Smooth muscle cell (in vitro differentiated cells): ENCODE measurements around the gene GRIA3. TPM values are rescaled to one million over a fixed set of nuclear protein-coding genes. Genes with fewer than 3 reads are reported as not detected.

ENCODE experiments used
- DNase-seq: peaks from one replicate; lab custom pipeline; 2025; ENCODE audit not compliant: unreplicated experiment; lab: John Stamatoyannopoulos, UW
- H2AFZ ChIP-seq: fragments of 200-600 bp; sonication (generic); 2 replicates; pipeline ENCODE4 v1.6.0; 2016; ENCODE audit warnings: antibody characterized with exemption, low read depth, mild to moderate bottlenecking
- H3F3A ChIP-seq: fragments of 200-600 bp; sonication (generic); 2 replicates; pipeline ENCODE4 v1.6.0; 2017; ENCODE audit warnings: antibody characterized with exemption, low read depth
- H3K27ac ChIP-seq: fragments of 200-600 bp; sonication (generic); 2 replicates; pipeline ENCODE4 v1.5.1; 2016; ENCODE audit warnings: low read depth, mild to moderate bottlenecking
- H3K27me3 ChIP-seq: fragments of 200-600 bp; sonication (generic); 2 replicates; pipeline ENCODE4 v1.6.1; 2016; ENCODE audit warnings: low read depth, mild to moderate bottlenecking
- H3K36me3 ChIP-seq: fragments of 200-600 bp; sonication (generic); 2 replicates; pipeline ENCODE4 v1.5.1; 2016; ENCODE audit warnings: low read depth
- H3K4me1 ChIP-seq: fragments of 200-600 bp; sonication (generic); 2 replicates; pipeline ENCODE4 v1.5.1; 2016; ENCODE audit warnings: low read depth
- H3K4me2 ChIP-seq: fragments of 200-600 bp; sonication (generic); 2 replicates; pipeline ENCODE4 v1.6.0; 2016; ENCODE audit warnings: mild to moderate bottlenecking
- H3K4me3 ChIP-seq: fragments of 200-600 bp; sonication (generic); 2 replicates; pipeline ENCODE4 v1.5.1; 2016; ENCODE audit warnings: mild to moderate bottlenecking
- H3K79me2 ChIP-seq: fragments of 200-600 bp; sonication (generic); 2 replicates; pipeline ENCODE4 v1.6.0; 2016; ENCODE audit warnings: low read depth, mild to moderate bottlenecking
- H3K9ac ChIP-seq: fragments of 200-600 bp; sonication (generic); 2 replicates; pipeline ENCODE4 v1.6.0; 2016; ENCODE audit warnings: low read depth
- H3K9me3 ChIP-seq: fragments of 200-600 bp; sonication (generic); replicated peaks from 2 replicates; pipeline ENCODE4 v1.5.1; 2016; ENCODE audit warnings: low read depth
- H4K20me1 ChIP-seq: fragments of 200-600 bp; sonication (generic); 2 replicates; pipeline ENCODE4 v1.6.0; 2016; ENCODE audit warnings: low read depth
- WGBS: methylation state at CpG from one replicate; pipeline ENCODE4 v1.1.7; 2016; ENCODE audit warnings: low lambda C conversion rate; 5-methylcytosine and 5-hydroxymethylcytosine counted together
- polyA plus RNA-seq: library from polyadenylated mRNA; unstranded; fragments of >200 nt; fragmentation: Nextera tagmentation; extraction: Ambion mirVana; gene quantifications from 2 replicates; pipeline ENCODE4 v1.2.1, GENCODE V29; 2016
- total RNA-seq: library from RNA; depleted of rRNA; stranded (reverse); fragments of >200 nt; gene quantifications from 2 replicates; pipeline ENCODE4 v1.2.3, GENCODE V29; 2014
- TF ChIP-seq, protein P1 (sequence below): fragments of 200-600 bp; sonication (generic); IDR thresholded peaks from 2 replicates; pipeline ENCODE4 v1.5.1; 2017; ENCODE audit warnings: borderline replicate concordance, mild to moderate bottlenecking, antibody characterized with exemption; ENCODE audit not compliant: insufficient read depth, poor library complexity, severe bottlenecking

Gene GRIA3
- total and polyA plus RNA-seq, 2 experiments from 2014 or later = 7.2 to 12.7 TPM

- DNase-seq = no peak
- 68% methylated on average over 2 of the region's 2 CpGs for WGBS
- TF ChIP-seq, protein P1, sequence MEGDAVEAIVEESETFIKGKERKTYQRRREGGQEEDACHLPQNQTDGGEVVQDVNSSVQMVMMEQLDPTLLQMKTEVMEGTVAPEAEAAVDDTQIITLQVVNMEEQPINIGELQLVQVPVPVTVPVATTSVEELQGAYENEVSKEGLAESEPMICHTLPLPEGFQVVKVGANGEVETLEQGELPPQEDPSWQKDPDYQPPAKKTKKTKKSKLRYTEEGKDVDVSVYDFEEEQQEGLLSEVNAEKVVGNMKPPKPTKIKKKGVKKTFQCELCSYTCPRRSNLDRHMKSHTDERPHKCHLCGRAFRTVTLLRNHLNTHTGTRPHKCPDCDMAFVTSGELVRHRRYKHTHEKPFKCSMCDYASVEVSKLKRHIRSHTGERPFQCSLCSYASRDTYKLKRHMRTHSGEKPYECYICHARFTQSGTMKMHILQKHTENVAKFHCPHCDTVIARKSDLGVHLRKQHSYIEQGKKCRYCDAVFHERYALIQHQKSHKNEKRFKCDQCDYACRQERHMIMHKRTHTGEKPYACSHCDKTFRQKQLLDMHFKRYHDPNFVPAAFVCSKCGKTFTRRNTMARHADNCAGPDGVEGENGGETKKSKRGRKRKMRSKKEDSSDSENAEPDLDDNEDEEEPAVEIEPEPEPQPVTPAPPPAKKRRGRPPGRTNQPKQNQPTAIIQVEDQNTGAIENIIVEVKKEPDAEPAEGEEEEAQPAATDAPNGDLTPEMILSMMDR = no peak
These were observed 119.4 kb downstream of the GRIA3 start for GRCh38 chrX:123303429-123303828.

GRCh38 chrX:123308658-123309057 is 124.6 kb downstream of the GRIA3 start:
- Histone ChIP-seq H2AFZ (no peak overlapping the region), H3K4me1 (no peaks in the 10 kb centered on the region), H3K9ac (no peak overlapping the region), H4K20me1 (no peaks in the 10 kb centered on the region), H3K9me3 (no peaks in the 10 kb centered on the region), H3K27ac (no peak overlapping the region), H3F3A (no peaks in the 10 kb centered on the region), H3K79me2 (no peaks in the 10 kb centered on the region), H3K4me3 (no peak overlapping the region), H3K27me3 (no peaks in the 10 kb centered on the region), H3K4me2 (no peak overlapping the region), H3K36me3 (no peaks in the 10 kb centered on the region)
- DNase-seq = no peak
- 90% methylated on average over 5 of the region's 5 CpGs for WGBS
- TF ChIP-seq, protein P1 = no peak

More at GRCh38 chrX:123303429-123303828, 119.4 kb downstream of the GRIA3 start:
- H4K20me1 ChIP-seq = no peaks in the 10 kb centered on the region
- no peaks in the 10 kb centered on the region for H3K4me1 ChIP-seq
- no peaks in the 10 kb centered on the region for H3K27me3 ChIP-seq
- H3F3A ChIP-seq = no peaks in the 10 kb centered on the region
- H3K4me2 ChIP-seq = no peak overlapping the region
- H3K27ac ChIP-seq = no peak overlapping the region
- H2AFZ ChIP-seq = no peak overlapping the region
- no peak overlapping the region for H3K9ac ChIP-seq
- H3K36me3 ChIP-seq = no peaks in the 10 kb centered on the region
- H3K79me2 ChIP-seq = no peaks in the 10 kb centered on the region
- no peaks in the 10 kb centered on the region for H3K9me3 ChIP-seq
- H3K4me3 ChIP-seq = no peak overlapping the region

DNA sequence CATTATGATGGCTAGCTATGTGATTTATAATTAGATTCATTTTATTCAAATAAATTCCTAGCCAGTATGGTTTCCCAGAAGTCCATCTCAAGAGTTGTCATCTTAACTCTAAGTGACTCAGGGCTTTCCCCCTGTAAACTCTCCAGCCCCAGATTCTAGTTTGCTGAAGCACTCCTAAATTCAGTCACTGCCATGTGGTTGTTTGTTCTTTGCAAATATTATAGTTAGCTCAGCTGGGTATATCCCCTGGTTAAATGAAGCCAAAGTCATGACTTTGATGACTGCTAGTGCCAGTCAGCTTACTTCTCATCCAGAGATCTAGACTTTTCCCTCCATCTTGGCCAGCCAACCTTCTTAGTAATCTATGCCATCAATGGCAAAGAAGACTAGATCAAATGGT is 126.0 kb downstream of the GRIA3 start:
- Histone ChIP-seq H3K27me3 (no peaks in the 10 kb centered on the region), H3K27ac (no peak overlapping the region), H3K4me3 (no peak overlapping the region), H3K36me3 (no peaks in the 10 kb centered on the region), H4K20me1 (no peaks in the 10 kb centered on the region), H3K9me3 (no peaks in the 10 kb centered on the region), H3K4me1 (no peaks in the 10 kb centered on the region), H3F3A (no peaks in the 10 kb centered on the region), H3K4me2 (no peak overlapping the region), H3K79me2 (no peaks in the 10 kb centered on the region), H2AFZ (no peak overlapping the region), H3K9ac (no peak overlapping the region)
- TF ChIP-seq, protein P1 = no peak
- DNase-seq = no peak

GRCh38 chrX:123311486-123311885 is 127.4 kb downstream of the GRIA3 start:
- H2AFZ ChIP-seq = no peak overlapping the region
- no peak for DNase-seq
- H3K9me3 ChIP-seq = no peaks in the 10 kb centered on the region
- WGBS = 81% methylated on average over 1 of the region's 1 CpG
- H3K27ac ChIP-seq = no peak overlapping the region
- H3K9ac ChIP-seq = no peak overlapping the region
- H3K4me1 ChIP-seq = no peaks in the 10 kb centered on the region
- no peaks in the 10 kb centered on the region for H4K20me1 ChIP-seq
- no peaks in the 10 kb centered on the region for H3K27me3 ChIP-seq
- no peaks in the 10 kb centered on the region for H3F3A ChIP-seq
- no peak overlapping the region for H3K4me2 ChIP-seq
- no peak overlapping the region for H3K4me3 ChIP-seq
- no peaks in the 10 kb centered on the region for H3K36me3 ChIP-seq
- H3K79me2 ChIP-seq = no peaks in the 10 kb centered on the region
- TF ChIP-seq, protein P1 = no peak
